Transverse colon (tissue), 3 donors: Measurements from ENCODE around the gene IGDCC3.

Experiments
- POLR2A ChIP-seq: fragments of 450-650 bp; IDR thresholded peaks from one replicate; pipeline ENCODE4 v1.6.1; 2016; ENCODE audit warnings: antibody characterized with exemption, mild to moderate bottlenecking, moderate library complexity
- TF ChIP-seq, protein P1 (sequence below), 5 experiments: fragments of 200-600 bp in 3 of 5; fragments of 450-650 bp in 2 of 5; sonication (generic) in 3 of 5; IDR thresholded peaks; 1 replicate in 2 of 5; 2 replicates in 3 of 5; pipeline ENCODE4 v1.5.1; 2016 to 2017; ENCODE audit warnings: antibody characterized with exemption in 5 of 5, inconsistent platforms in 3 of 5, mild to moderate bottlenecking in 2 of 5, moderate library complexity in 1 of 5

DNA sequence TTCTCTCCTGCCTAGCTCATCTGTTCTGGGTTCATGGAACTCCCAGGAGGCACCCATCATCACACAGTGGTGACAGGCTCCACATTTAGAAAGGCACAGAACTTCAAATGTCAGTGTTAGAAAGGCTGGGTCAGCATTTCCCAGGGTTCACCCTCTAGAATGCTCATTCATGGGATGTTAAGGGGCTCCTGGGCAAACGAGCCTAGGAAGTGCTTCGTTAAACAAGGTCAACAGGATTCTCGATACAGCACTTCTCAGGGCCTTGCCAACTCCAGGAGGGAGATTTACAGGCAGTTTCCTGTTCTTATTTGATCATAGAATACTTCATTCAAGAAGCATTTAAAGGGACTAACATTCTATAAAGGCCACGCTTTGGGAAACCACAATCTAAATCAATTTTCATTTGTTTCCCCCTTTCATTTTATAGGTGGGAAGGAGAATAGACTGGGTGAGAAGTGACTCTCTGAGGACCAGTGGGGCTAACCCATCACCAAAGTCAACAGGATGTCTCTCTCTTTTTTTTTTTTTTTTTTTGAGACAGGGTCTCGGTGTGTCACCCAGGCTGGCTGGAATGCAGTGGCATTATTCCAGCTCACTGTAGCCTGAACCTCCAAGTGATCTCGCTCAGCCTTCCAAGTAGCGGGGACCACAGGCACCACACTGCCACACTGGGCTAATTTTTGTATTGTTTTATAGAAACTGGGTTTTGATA is 30.7 kb upstream of the IGDCC3 start:
- TF ChIP-seq, protein P1, sequence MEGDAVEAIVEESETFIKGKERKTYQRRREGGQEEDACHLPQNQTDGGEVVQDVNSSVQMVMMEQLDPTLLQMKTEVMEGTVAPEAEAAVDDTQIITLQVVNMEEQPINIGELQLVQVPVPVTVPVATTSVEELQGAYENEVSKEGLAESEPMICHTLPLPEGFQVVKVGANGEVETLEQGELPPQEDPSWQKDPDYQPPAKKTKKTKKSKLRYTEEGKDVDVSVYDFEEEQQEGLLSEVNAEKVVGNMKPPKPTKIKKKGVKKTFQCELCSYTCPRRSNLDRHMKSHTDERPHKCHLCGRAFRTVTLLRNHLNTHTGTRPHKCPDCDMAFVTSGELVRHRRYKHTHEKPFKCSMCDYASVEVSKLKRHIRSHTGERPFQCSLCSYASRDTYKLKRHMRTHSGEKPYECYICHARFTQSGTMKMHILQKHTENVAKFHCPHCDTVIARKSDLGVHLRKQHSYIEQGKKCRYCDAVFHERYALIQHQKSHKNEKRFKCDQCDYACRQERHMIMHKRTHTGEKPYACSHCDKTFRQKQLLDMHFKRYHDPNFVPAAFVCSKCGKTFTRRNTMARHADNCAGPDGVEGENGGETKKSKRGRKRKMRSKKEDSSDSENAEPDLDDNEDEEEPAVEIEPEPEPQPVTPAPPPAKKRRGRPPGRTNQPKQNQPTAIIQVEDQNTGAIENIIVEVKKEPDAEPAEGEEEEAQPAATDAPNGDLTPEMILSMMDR (IDR thresholded peaks at IDR 0.05): no peak
- TF ChIP-seq POLR2A: no peak
